Immature natural killer cell (primary cell): ENCODE data around the gene APBB1. TPM values are rescaled to one million over a fixed set of nuclear protein-coding genes. Genes with fewer than 3 reads are reported as not detected.

Experiments
- DNase-seq, 3 donors: peaks; one replicate each; pipeline ENCODE4 v3.0.0; 2022; ENCODE audit warnings: mixed read lengths in 1 of 3
- H3K27ac Mint-ChIP-seq, 6 donors: one replicate each; pipeline ENCODE4 v1.8.0; 2020; ENCODE audit warnings: mixed read lengths in 6 of 6, mild to moderate bottlenecking in 5 of 6, inconsistent platforms in 4 of 6, moderate library complexity in 3 of 6
- H3K27me3 Mint-ChIP-seq, 3 donors: one replicate each; pipeline ENCODE4 v1.8.0; 2020 to 2021; ENCODE audit warnings: low read depth in 3 of 3, mild to moderate bottlenecking in 3 of 3, mixed read lengths in 3 of 3, moderate library complexity in 3 of 3, inconsistent platforms in 1 of 3
- H3K36me3 Mint-ChIP-seq, 3 donors: one replicate each; pipeline ENCODE4 v1.8.0; 2020; ENCODE audit warnings: mixed read lengths in 3 of 3, inconsistent platforms in 2 of 3, mild to moderate bottlenecking in 2 of 3
- H3K4me1 Mint-ChIP-seq, 2 donors: one replicate each; pipeline ENCODE4 v1.8.0; 2020; ENCODE audit warnings: inconsistent platforms in 2 of 2, mild to moderate bottlenecking in 2 of 2, mixed read lengths in 2 of 2, moderate library complexity in 1 of 2
- H3K4me3 Mint-ChIP-seq, 5 donors: one replicate each; pipeline ENCODE4 v1.8.0; 2020; ENCODE audit warnings: mild to moderate bottlenecking in 5 of 5, mixed read lengths in 5 of 5, inconsistent platforms in 3 of 5, moderate library complexity in 3 of 5
- H3K9me3 Mint-ChIP-seq, 6 donors: one replicate each; pipeline ENCODE4 v1.8.0; 2020; ENCODE audit warnings: mild to moderate bottlenecking in 6 of 6, mixed read lengths in 6 of 6, inconsistent platforms in 4 of 6, moderate library complexity in 3 of 6
- polyA plus RNA-seq, 3 donors: library from polyadenylated mRNA; unstranded; fragments of 300-500 nt; fragmentation: Illumina TruSeq; gene quantifications; one replicate each; pipeline ENCODE4 v1.2.3, GENCODE V29; 2021

APBB1 gene
- polyA plus RNA-seq, 3 donors from 2014 or later = 30.8 to 55.9 (median 35.2) TPM

GRCh38 chr11:6371825-6372224, 47.1 kb downstream of the APBB1 start:
- Mint-ChIP-seq H3K27me3 (peaks cover 0 to 1% (median 0%) of the 10 kb centered on the region in 3 donors), H3K27ac (no peak overlapping the region), H3K4me1 (no peaks in the 10 kb centered on the region), H3K36me3 (no peaks in the 10 kb centered on the region), H3K4me3 (no peak overlapping the region), H3K9me3 (no peaks in the 10 kb centered on the region)
- no peak for DNase-seq

DNA sequence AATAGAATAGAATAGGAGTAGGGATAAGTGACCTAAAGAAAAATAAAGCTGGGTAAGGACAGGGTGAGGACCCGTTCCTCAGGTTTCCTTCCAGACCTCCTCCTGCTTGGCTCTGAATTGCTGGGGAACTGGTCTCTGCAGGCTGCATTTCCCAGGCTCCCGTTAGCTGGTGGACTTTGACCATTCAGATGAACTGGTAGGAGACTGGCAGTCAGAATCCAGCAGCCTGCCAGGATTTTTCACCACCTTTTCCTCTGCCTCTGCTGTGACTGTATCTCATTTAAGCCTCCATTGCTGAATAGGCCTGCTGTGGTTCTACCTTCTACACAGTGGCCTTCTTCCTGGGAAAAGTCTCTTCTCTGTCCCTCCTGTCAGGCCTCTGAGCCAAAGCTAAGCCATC, 53.2 kb downstream of the APBB1 start:
- Mint-ChIP-seq H3K4me1 (no peaks in the 10 kb centered on the region), H3K36me3 (no peaks in the 10 kb centered on the region), H3K27ac (no peak overlapping the region), H3K4me3 (no peak overlapping the region), H3K27me3 (no peaks in the 10 kb centered on the region), H3K9me3 (no peaks in the 10 kb centered on the region)
- no peak for DNase-seq

DNA sequence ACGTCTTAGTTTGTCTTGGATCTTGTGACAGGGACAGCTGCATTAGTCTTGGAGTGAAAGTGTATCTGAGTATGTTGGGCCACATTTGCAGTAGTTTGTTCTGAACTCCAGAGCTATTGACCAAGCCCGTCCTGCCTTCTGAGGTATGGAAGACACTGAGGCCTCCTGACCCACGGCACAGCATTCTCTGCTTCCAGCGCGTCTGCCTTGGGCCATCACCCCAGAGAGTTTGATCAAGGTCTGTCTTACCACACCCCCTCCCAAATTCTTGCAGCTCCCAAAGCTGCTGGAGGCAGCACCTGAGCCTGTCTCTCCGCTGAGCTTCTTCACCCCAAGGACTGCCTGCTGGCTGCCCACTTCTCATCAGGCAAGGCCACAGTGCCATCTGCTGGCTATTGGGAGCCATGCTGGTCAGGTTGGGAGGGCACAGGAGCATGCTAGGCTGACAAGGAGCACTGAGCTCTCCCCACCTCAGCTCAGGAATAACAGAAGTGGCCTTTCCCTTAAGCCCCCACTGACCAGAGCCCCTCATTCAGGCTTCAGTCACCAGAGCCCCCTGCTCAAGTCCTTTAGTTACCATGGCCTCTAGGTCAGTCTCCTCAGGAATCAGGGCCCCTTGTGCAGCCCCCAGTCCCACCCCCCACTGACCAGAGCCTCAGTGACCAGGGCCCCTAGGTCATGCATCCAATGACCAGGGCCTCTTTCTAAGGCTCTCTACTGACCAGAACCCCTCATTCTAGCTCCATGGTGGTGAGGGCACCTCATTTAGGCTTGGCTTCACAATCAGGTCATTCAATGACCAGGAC, 55.8 kb downstream of the APBB1 start:
- no peak overlapping the region for H3K4me3 Mint-ChIP-seq
- H3K27ac Mint-ChIP-seq = no peak overlapping the region
- peaks cover 0 to 3% (median 0%) of the 10 kb centered on the region in 3 donors for H3K27me3 Mint-ChIP-seq
- H3K36me3 Mint-ChIP-seq = no peaks in the 10 kb centered on the region
- DNase-seq = peak; percentile 11 to 41 (median 39)
- no peaks in the 10 kb centered on the region for H3K4me1 Mint-ChIP-seq
- no peaks in the 10 kb centered on the region for H3K9me3 Mint-ChIP-seq

DNA sequence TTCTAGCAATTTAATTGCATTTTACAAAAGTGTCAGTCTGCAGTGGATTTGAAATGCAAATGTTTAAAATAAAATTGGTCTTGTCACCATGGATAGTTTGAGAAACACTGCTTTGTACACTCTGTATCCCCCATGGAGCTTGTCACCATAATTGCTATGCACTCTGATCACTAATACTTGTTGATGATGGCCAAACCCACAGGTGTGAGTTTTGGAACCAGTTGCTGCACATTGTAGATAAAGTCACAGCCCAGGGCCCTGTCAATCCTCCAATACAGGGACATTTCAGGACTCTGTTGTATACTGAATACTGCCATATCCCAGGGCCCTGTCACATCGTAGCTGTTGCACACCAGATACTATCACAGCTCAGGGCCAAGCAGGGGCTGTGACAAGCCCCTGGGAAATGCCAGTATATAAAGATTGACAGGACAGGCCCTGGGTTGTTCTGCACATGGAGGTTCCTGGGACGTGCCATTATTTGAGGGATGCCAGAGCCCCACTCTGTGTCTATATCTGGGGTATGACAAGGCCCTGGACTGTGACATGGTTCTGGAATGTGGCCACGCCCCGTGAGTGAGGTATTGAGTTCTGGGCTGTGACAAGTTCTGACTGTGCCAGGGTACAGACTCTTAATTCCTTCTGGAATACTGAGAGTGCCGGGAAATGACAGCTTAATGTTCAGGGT, 56.6 kb downstream of the APBB1 start:
- peaks cover 0 to 5% (median 0%) of the 10 kb centered on the region in 3 donors for H3K27me3 Mint-ChIP-seq
- H3K4me1 Mint-ChIP-seq = no peaks in the 10 kb centered on the region
- DNase-seq = no peak
- no peak overlapping the region for H3K4me3 Mint-ChIP-seq
- H3K9me3 Mint-ChIP-seq = no peaks in the 10 kb centered on the region
- H3K27ac Mint-ChIP-seq = no peak overlapping the region
- no peaks in the 10 kb centered on the region for H3K36me3 Mint-ChIP-seq

DNA sequence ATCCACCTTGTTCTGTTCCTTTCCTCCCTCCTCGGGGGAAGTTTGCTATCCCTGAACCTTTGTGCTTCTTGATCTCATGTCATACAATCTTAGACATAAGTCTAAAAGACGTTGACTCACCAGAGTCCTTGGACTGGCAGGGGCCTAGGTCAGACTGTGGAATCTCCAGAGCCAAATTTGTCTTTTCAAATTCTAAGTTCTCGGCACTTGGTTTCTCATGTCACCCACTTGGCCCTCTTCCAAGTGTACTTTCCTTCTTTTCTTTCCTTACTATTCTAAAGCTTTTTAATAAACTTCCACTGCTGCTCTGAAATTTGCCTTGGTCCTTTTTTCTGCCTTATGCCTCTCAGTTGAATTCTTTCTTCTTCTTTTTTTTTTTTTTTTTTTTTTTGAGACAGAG, 58.7 kb downstream of the APBB1 start:
- no peak for DNase-seq
- Mint-ChIP-seq H3K9me3 (no peaks in the 10 kb centered on the region), H3K4me1 (no peaks in the 10 kb centered on the region), H3K27me3 (peaks cover 0 to 5% (median 0%) of the 10 kb centered on the region in 3 donors), H3K27ac (no peak overlapping the region), H3K4me3 (no peak overlapping the region), H3K36me3 (no peaks in the 10 kb centered on the region)

- H3K9me3 Mint-ChIP-seq = no peaks in the 10 kb centered on the region
- peaks cover 0 to 5% (median 4%) of the 10 kb centered on the region in 3 donors for H3K27me3 Mint-ChIP-seq
- H3K36me3 Mint-ChIP-seq = no peaks in the 10 kb centered on the region
- DNase-seq = no peak
- no peaks in the 10 kb centered on the region for H3K4me1 Mint-ChIP-seq
- H3K27ac Mint-ChIP-seq = no peak overlapping the region
- no peak overlapping the region for H3K4me3 Mint-ChIP-seq
Observed at GRCh38 chr11:6357222-6357621, 61.7 kb downstream of the APBB1 start.

DNA sequence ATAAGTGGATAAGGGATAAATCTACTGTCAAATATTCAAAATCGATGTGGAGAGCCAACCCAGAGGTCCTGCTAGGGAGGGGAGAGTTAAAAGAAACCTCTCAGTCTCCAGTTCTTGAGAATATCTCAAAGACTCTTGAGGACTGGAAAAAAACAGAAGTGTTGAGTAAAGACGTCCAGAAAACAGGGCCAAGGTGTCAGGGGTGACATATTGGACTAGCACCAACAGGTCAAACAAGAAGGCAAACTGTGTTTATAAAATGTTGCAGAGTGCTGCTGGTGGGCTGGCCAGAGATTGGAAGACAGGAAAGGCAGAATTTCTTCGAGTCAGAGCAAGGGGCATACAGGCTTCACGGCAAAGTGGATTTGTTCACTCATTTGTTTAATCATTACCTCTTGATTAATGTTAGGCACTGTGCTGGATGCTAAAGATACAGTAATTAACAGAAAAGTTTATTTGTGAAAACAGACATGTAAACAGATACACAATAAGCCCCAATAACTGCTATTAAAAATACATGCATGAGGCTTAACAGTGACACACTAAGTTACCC, 62.3 kb downstream of the APBB1 start:
- no peak overlapping the region for H3K4me3 Mint-ChIP-seq
- H3K27me3 Mint-ChIP-seq = peaks cover 0 to 5% (median 4%) of the 10 kb centered on the region in 3 donors
- no peaks in the 10 kb centered on the region for H3K4me1 Mint-ChIP-seq
- H3K36me3 Mint-ChIP-seq = no peaks in the 10 kb centered on the region
- DNase-seq = no peak
- H3K27ac Mint-ChIP-seq = no peak overlapping the region
- H3K9me3 Mint-ChIP-seq = no peaks in the 10 kb centered on the region

DNA sequence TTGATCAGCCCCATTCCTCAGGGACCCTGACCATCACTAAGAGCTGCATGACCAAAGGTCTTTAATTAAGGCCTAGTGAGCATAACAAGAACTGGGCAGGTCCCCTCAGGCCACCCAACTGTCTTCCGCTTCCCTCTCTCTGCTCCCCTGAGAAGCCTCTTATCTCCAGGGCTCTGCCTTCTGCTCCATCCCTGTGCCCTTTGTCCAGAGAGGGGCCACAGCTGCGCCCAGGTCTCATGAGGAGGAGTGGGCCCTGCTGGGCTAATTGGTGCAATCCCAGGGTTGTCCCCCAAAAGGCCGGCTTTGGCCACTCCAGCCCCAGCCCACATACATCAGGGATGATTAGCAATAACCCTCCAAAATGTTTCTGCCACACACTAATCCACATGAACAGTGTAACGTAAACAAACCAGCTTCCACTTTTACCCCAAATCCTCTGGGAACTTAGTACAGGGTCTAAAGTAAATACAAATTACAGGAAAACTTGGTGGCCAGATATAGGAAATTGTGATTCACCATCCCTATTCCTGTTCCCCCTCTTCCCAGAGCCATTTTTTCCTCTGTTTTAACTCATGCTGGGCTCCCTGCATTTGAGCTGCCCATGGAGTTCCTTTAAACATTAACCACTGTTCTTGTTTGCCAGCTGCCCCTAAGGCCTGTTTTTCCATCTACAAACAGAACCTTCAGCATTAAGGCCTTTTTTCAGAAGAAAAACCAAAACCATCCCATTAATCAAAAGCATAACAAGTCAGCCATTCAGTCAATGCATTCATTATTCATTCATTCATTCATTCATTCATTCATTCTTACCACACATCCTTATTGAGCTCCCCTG, 64.0 kb downstream of the APBB1 start:
- H3K27me3 Mint-ChIP-seq = peaks cover 0 to 5% (median 4%) of the 10 kb centered on the region in 3 donors
- H3K9me3 Mint-ChIP-seq = no peaks in the 10 kb centered on the region
- H3K36me3 Mint-ChIP-seq = no peaks in the 10 kb centered on the region
- H3K27ac Mint-ChIP-seq = no peak overlapping the region
- H3K4me1 Mint-ChIP-seq = no peaks in the 10 kb centered on the region
- H3K4me3 Mint-ChIP-seq = no peak overlapping the region
- no peak for DNase-seq

GRCh38 chr11:6353367-6353987, 65.4 kb downstream of the APBB1 start:
- Mint-ChIP-seq H3K27ac (peak overlapping the region in 1 of 6 donors; percentile 48), H3K4me3 (no peak overlapping the region), H3K27me3 (peaks cover 0 to 5% (median 4%) of the 10 kb centered on the region in 3 donors), H3K4me1 (no peaks in the 10 kb centered on the region), H3K9me3 (no peaks in the 10 kb centered on the region), H3K36me3 (no peaks in the 10 kb centered on the region)
- peak; percentile 33 to 52 (median 40) for DNase-seq

DNA sequence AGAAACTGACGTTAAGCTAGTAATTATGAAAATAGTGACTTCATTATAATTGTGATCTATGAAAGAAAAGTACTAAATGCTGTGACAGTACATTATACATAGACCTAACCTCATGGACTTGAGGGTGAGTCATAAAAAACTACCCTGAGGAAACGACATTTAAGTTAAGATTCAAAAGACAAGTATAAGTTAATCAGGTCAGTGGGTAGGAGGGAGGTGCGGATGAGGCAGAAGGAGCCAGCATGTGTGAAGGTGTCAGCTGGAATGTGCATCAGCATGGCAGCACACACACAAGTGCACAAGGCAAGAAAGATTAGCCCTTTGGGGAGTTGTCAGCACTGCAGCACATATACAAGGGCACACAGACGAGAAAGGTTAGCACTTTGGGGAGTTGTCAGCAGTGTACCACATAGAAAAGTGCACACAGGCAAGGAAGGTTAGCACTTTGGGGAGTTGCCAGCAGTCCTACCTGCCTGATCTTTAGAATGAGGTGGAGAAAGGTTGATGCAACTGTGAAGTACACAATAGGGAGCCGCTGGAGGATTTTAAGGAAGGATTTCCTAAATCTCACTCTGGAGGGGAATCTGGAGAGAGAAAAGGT, 67.0 kb downstream of the APBB1 start:
- no peaks in the 10 kb centered on the region for H3K4me1 Mint-ChIP-seq
- no peaks in the 10 kb centered on the region for H3K9me3 Mint-ChIP-seq
- no peak overlapping the region for H3K27ac Mint-ChIP-seq
- no peak overlapping the region for H3K4me3 Mint-ChIP-seq
- H3K36me3 Mint-ChIP-seq = no peaks in the 10 kb centered on the region
- no peak for DNase-seq
- H3K27me3 Mint-ChIP-seq = peaks cover 0 to 4% (median 0%) of the 10 kb centered on the region in 3 donors

- DNase-seq = no peak
- H3K9me3 Mint-ChIP-seq = no peaks in the 10 kb centered on the region
- H3K4me3 Mint-ChIP-seq = no peak overlapping the region
- peaks cover 0 to 4% (median 0%) of the 10 kb centered on the region in 3 donors for H3K27me3 Mint-ChIP-seq
- no peak overlapping the region for H3K27ac Mint-ChIP-seq
- no peaks in the 10 kb centered on the region for H3K4me1 Mint-ChIP-seq
- H3K36me3 Mint-ChIP-seq = no peaks in the 10 kb centered on the region
Observed at GRCh38 chr11:6350486-6350885, 68.4 kb downstream of the APBB1 start.

DNA sequence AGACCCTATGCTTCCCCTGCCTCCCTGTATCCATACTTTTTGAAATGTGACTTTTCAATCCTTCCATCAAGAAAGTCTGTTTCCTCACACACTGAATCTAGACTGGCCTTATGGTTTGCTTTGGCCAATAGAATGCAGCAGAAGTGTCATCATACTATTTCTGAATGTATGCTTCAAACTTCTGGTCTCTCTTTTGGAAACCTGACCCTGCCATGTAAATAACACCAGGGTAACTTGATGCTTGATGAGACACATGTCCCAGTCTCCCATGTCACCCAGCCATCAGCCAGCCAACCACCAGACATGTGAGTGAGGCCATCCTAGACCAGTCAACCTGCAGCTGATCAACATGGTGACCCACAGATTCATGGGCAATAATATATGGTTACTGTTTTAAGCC, 68.9 kb downstream of the APBB1 start:
- no peaks in the 10 kb centered on the region for H3K9me3 Mint-ChIP-seq
- no peaks in the 10 kb centered on the region for H3K36me3 Mint-ChIP-seq
- H3K27ac Mint-ChIP-seq = no peak overlapping the region
- H3K4me3 Mint-ChIP-seq = no peak overlapping the region
- peaks cover 0 to 4% (median 0%) of the 10 kb centered on the region in 3 donors for H3K27me3 Mint-ChIP-seq
- DNase-seq = no peak
- no peaks in the 10 kb centered on the region for H3K4me1 Mint-ChIP-seq

- Mint-ChIP-seq H3K9me3 (no peaks in the 10 kb centered on the region), H3K4me3 (no peak overlapping the region), H3K27me3 (no peaks in the 10 kb centered on the region), H3K27ac (no peak overlapping the region), H3K36me3 (no peaks in the 10 kb centered on the region), H3K4me1 (no peaks in the 10 kb centered on the region)
- no peak for DNase-seq
Observed at GRCh38 chr11:6345366-6345765, 73.5 kb downstream of the APBB1 start.
